ENCODE data around the gene MED15. TPM values are rescaled to one million over a fixed set of nuclear protein-coding genes. Genes with fewer than 3 reads are reported as not detected.

The MED15 gene
- total RNA-seq, 4 donors from 2014 or later = 34.0 to 54.1 (median 38.9) TPM

GRCh38 chr22:20625270-20625669, 117.9 kb downstream of the MED15 start:
- TF ChIP-seq POLR2A (IDR thresholded peaks at IDR 0.05; ENCODE audit: low read depth) (no peak), POLR2AphosphoS5 (IDR thresholded peaks at IDR 0.05) (no peak), CTCF (IDR thresholded peaks at IDR 0.05) (no peak), EP300 (IDR thresholded peaks at IDR 0.05) (no peak)
- intact Hi-C loops (cut with DNase I) = no loop called here

GRCh38 chr22:20626811-20627210, 119.4 kb downstream of the MED15 start:
- TF ChIP-seq POLR2AphosphoS5 (IDR thresholded peaks at IDR 0.05) (no peak), CTCF (IDR thresholded peaks at IDR 0.05) (no peak), EP300 (IDR thresholded peaks at IDR 0.05) (no peak), POLR2A (IDR thresholded peaks at IDR 0.05; ENCODE audit: low read depth) (no peak)
- Histone ChIP-seq H3K4me1 (no peaks in the 10 kb centered on the region), H3K36me3 (no peaks in the 10 kb centered on the region), H3K9me3 (no peaks in the 10 kb centered on the region), H3K27ac (replicated peaks in 1 of 4) (no peak overlapping the region), H3K27me3 (no peaks in the 10 kb centered on the region), H3K4me3 (no peak overlapping the region)
- intact Hi-C loops (cut with DNase I) = no loop called here
- DNase-seq (ENCODE audit: extremely low spot score) = no peak
- WGBS = 93% methylated on average over 3 of the region's 4 CpGs

More at GRCh38 chr22:20625270-20625669, 117.9 kb downstream of the MED15 start:
- Histone ChIP-seq H3K9me3 (no peaks in the 10 kb centered on the region), H3K27me3 (no peaks in the 10 kb centered on the region), H3K36me3 (no peaks in the 10 kb centered on the region), H3K4me3 (no peak overlapping the region), H3K4me1 (no peaks in the 10 kb centered on the region), H3K27ac (replicated peaks in 1 of 4) (no peak overlapping the region)
- WGBS = 89% methylated on average over 4 of the region's 4 CpGs
- DNase-seq (ENCODE audit: extremely low spot score) = no peak

GRCh38 chr22:20627432-20627831, 120.0 kb downstream of the MED15 start:
- DNase-seq (ENCODE audit: extremely low spot score) = no peak
- Histone ChIP-seq H3K36me3 (no peaks in the 10 kb centered on the region), H3K27ac (replicated peaks in 1 of 4) (no peak overlapping the region), H3K9me3 (no peaks in the 10 kb centered on the region), H3K4me3 (no peak overlapping the region), H3K27me3 (no peaks in the 10 kb centered on the region), H3K4me1 (no peaks in the 10 kb centered on the region)
- TF ChIP-seq CTCF (IDR thresholded peaks at IDR 0.05) (no peak), POLR2A (IDR thresholded peaks at IDR 0.05; ENCODE audit: low read depth) (no peak), EP300 (IDR thresholded peaks at IDR 0.05) (no peak), POLR2AphosphoS5 (IDR thresholded peaks at IDR 0.05) (no peak)
- 90% methylated on average over 5 of the region's 5 CpGs for WGBS
- intact Hi-C loops (cut with DNase I) = no loop called here

- TF ChIP-seq POLR2AphosphoS5 (IDR thresholded peaks at IDR 0.05) (no peak), EP300 (IDR thresholded peaks at IDR 0.05) (no peak), POLR2A (IDR thresholded peaks at IDR 0.05; ENCODE audit: low read depth) (no peak)
- 88% methylated on average over 9 of the region's 9 CpGs for WGBS
- Histone ChIP-seq H3K9me3 (no peaks in the 10 kb centered on the region), H3K4me1 (no peaks in the 10 kb centered on the region), H3K36me3 (no peaks in the 10 kb centered on the region), H3K27me3 (no peaks in the 10 kb centered on the region), H3K27ac (replicated peaks in 1 of 4) (no peak overlapping the region), H3K4me3 (no peak overlapping the region)
- no peak for DNase-seq (ENCODE audit: extremely low spot score)
- intact Hi-C loops (cut with DNase I) = no loop called here
Observed at GRCh38 chr22:20628081-20628939, 120.9 kb downstream of the MED15 start.

- no peak for DNase-seq (ENCODE audit: extremely low spot score)
- no peaks in the 10 kb centered on the region for H3K9me3 ChIP-seq
- H3K27me3 ChIP-seq = peaks cover 0 to 7% (median 0%) of the 10 kb centered on the region in 4 donors
- TF ChIP-seq POLR2A (IDR thresholded peaks at IDR 0.05; ENCODE audit: low read depth) = no peak
- no peak for TF ChIP-seq CTCF (IDR thresholded peaks at IDR 0.05)
- H3K4me1 ChIP-seq = no peaks in the 10 kb centered on the region
- no peak overlapping the region for H3K4me3 ChIP-seq
- no peak overlapping the region for H3K27ac ChIP-seq (replicated peaks in 1 of 4)
- 98% methylated on average over 3 of the region's 3 CpGs for whole genome bisulfite sequencing
- no peaks in the 10 kb centered on the region for H3K36me3 ChIP-seq
- intact Hi-C loops (cut with DNase I) = no loop called here
Observed at GRCh38 chr22:20629401-20629800, 122.0 kb downstream of the MED15 start.

Measured in esophagus muscularis mucosa (tissue), 4 donors.